Ovary (tissue), 3 donors: ENCODE results near the gene CACNA1C.

Experiments
- EP300 ChIP-seq: sonication (generic); formaldehyde crosslinking; IDR thresholded peaks from one replicate; pipeline ENCODE4 v1.6.1; 2017; ENCODE audit warnings: antibody characterized with exemption
- POLR2A ChIP-seq: fragments of 450-650 bp; IDR thresholded peaks from one replicate; pipeline ENCODE4 v1.6.1; 2017; ENCODE audit warnings: antibody characterized with exemption, mild to moderate bottlenecking, moderate library complexity
- TF ChIP-seq, protein P1 (sequence below), 3 donors: fragments of 450-650 bp in 2 of 3; fragments of 200-600 bp in 1 of 3; IDR thresholded peaks; one replicate each; pipeline versions ENCODE4 v1.5.1 to v1.8.0; 2016 to 2022; ENCODE audit warnings: antibody characterized with exemption in 3 of 3, mild to moderate bottlenecking in 1 of 3
- donor health status: DM: no; HTN: no; CAD: no.

DNA sequence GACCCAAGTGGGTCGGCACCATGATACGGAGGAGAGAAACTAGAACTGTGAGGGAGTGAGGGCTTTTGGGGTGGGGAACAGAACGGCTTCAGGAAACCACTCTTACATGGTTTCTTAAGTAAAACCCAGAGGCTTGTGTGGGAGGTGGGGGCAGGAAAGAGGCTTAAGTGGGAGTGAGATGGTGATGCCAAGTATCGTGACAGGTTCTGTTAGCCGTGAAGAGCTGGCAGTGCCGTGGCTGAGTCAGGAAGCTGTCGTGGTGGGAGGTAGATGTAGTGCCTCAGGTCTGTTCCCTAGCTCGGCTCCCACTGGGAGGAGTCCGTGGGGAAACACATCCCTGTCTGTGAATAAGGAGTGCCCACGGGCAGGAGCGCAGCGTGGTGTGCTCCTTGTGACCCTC lies 556.2 kb downstream of the CACNA1C start:
- TF ChIP-seq, protein P1, sequence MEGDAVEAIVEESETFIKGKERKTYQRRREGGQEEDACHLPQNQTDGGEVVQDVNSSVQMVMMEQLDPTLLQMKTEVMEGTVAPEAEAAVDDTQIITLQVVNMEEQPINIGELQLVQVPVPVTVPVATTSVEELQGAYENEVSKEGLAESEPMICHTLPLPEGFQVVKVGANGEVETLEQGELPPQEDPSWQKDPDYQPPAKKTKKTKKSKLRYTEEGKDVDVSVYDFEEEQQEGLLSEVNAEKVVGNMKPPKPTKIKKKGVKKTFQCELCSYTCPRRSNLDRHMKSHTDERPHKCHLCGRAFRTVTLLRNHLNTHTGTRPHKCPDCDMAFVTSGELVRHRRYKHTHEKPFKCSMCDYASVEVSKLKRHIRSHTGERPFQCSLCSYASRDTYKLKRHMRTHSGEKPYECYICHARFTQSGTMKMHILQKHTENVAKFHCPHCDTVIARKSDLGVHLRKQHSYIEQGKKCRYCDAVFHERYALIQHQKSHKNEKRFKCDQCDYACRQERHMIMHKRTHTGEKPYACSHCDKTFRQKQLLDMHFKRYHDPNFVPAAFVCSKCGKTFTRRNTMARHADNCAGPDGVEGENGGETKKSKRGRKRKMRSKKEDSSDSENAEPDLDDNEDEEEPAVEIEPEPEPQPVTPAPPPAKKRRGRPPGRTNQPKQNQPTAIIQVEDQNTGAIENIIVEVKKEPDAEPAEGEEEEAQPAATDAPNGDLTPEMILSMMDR (IDR thresholded peaks at IDR 0.05) = no peak
- TF ChIP-seq POLR2A = no peak
- no peak for TF ChIP-seq EP300
